GM21723 (cell line): ENCODE data around the gene AATF.

Experiments
- ATAC-seq: cut with Tn5 transposase; IDR thresholded peaks from one replicate; pipeline ENCODE4 v1.9.1; 2021; ENCODE audit warnings: mild to moderate bottlenecking, moderate library complexity; ENCODE audit not compliant: unreplicated experiment

Gene AATF

DNA sequence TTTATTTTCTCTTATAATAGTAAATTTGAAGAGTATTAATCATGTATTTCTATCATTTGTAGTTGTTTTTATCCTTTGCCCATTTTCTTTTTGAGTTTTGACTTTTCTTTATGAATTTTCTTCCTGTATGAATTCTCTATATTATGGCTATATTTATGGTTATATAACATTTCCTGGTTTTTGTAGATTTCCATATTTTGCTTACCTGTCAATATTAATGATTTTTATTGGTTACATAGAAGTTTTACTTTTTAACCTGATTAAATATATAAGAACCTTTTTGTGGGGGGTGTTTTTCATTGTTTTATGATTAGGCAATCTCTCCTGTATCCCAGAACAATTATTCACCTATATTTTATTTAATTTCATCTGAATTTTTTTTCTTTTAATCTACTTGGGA is 93.2 kb downstream of the AATF start:
- no peak for ATAC-seq

DNA sequence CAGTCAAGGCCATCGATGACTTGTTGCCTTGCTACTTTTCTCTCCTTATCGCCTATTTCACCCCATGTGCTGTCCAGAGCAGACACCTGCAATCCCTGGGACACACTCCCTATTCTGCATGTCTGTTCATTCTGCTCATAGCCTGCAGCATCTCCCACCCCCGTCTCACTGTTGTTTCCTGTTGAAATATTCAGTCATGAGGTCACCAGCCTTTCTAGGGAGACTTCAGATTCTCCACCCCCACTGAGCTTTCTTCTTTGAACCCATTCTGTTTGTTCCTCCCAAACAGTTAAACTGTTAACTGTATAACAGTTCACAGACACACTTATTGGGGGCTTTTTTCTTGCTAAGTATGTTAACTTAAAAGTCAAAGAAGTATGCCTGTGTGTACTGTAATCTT is 94.4 kb downstream of the AATF start:
- no peak for ATAC-seq

GRCh38 chr17:37045351-37045922 is 96.7 kb downstream of the AATF start:
- ATAC-seq: no peak

DNA sequence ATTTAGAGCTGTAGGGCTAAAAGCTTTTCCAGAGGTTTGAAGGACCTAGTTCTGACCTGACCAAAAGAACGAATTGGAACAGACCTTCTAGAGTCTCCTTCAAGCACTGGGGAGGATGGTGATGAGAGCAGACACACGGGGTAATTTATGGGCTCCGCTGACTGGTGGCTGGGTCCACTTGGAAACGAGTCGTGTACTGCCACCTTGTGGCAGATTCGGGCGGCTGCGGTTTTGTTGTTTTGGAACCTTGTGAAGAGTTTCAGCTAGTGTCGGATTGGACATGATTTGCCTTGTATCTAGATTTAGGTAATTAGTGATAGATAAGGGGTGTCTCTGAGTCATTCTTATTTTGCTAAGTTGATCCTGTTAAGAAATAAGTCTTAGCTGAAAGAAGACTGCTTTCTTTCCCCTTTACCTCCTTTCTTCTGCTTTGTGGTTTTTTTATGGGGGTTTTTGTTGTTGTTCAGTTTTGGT is 98.9 kb downstream of the AATF start:
- no peak for ATAC-seq

DNA sequence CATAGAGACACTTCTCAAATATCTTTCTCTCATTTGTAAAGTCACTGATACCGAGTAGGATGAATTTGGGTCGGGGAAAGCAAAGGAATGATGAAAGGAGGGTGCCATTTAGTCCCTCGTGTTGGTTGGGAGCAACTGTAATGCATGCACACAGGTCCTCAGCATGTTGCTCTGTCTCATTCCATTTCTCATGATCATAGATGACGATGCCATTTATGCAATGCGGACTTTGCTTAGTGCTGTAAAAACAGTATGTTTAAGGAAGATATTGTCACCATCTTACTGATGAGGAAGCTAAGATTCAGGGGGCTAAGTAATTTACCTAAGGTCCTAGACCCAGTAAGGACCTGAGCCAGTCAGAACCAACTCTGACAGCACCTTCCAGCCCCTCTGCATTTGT is 100.1 kb downstream of the AATF start:
- no peak for ATAC-seq

- ATAC-seq: no peak
These were observed 102.2 kb downstream of the AATF start for GRCh38 chr17:37050920-37051319.

GRCh38 chr17:37051381-37051780 is 102.6 kb downstream of the AATF start:
- no peak for ATAC-seq

DNA sequence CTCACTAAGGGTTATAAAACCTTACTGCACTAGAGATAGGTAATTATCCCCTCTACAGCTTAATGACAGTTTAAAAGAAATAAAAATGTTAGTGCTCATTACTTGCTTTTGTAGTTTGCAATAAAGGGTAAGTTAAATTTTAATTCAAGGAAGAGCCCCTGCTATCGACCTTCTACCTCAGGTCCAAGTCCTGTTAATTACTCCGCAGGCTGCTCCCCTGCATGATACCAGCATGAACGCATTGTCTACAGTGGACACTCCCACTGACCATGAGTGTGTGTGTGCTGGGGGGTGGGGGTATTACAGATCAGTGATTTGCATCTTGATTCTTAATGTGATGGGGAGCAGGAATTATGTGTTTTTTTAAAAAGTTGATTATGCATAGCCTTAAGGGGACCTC is 103.1 kb downstream of the AATF start:
- ATAC-seq: no peak

DNA sequence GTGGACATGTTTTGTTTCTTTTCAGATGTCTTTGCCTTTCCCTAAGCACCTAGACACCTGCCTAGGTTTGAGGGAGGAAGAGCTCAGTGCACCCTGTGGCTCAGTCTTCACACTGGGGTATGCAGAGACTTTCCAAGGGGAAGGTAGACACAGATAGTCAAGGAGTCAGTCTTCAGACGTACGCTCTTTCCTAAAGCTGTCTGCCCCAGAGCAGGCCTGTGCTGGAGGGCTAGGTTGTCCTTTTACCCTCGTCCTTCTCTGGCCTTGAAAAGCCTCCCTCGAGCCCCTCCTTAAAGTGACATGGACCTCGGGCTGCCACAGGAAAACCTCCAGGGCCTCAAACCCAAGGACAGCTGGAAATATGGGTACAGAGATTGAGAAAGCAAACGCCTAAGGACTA is 103.7 kb downstream of the AATF start:
- no peak for ATAC-seq

- ATAC-seq: no peak
These were observed 106.1 kb downstream of the AATF start for GRCh38 chr17:37054894-37055293.

- ATAC-seq: no peak
These were observed 107.9 kb downstream of the AATF start for GRCh38 chr17:37056622-37057021.

GRCh38 chr17:37059493-37059892 is 110.7 kb downstream of the AATF start:
- no peak for ATAC-seq

DNA sequence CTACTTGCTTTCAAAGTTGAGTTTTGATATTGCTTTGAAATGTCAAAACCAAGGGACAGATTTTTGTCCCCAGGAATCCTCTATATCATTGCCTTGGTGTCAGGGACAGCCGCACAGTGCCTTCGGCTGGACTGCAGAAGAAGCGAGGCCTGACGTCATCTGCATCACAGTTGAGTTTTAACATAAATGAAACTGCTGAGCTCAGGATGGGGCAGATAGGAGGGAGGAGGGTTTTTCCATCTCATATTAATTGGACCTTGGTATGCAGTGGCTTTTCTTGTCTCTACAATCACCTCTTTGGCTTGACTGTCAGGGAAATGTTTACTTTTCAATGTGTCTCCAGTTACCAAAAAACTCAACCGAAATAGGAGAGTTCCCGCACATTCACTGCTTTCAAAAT is 111.3 kb downstream of the AATF start:
- no peak for ATAC-seq

GRCh38 chr17:37060928-37061327 is 112.2 kb downstream of the AATF start:
- ATAC-seq: no peak

- ATAC-seq: no peak
These were observed 113.3 kb downstream of the AATF start for GRCh38 chr17:37062021-37062420.

DNA sequence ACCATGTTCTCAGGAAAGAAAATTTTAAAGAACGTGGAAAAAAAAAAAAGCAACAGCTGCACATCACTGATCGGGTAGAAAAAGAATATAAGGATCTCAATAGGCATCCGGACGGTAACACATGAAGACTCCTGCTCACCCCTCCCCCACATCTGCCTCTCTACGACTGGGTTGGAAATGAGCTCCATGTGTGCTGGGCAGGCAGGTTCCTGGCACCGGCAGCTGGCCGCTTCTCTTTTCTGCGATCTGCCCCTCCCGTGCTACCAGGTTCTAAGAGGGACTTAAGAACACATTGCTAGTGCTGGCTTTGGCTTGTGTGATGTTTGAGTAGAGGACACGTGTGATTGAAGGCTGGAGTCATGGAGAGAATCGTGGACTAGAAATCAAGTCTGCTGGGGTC is 115.5 kb downstream of the AATF start:
- no peak for ATAC-seq

DNA sequence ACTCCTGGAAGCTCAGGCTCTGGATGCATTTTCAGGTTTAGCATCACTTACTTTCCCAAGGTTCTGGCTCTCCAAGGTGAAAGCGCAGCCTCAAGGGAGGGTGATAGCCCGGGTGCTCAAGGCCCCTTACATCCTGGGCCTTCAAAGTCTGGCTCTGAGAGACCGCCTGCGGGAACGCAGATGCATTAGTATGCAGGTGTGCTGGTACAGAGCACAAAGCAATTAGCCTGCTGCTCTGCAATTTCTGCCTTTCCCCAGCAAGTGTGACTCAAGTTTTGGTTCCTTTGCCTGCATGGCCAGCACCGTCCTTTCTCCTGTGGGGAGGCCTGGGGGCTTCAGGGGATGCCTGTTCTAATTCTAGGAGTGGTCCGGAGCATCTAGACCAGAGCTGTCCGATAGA is 116.2 kb downstream of the AATF start:
- ATAC-seq: no peak

DNA sequence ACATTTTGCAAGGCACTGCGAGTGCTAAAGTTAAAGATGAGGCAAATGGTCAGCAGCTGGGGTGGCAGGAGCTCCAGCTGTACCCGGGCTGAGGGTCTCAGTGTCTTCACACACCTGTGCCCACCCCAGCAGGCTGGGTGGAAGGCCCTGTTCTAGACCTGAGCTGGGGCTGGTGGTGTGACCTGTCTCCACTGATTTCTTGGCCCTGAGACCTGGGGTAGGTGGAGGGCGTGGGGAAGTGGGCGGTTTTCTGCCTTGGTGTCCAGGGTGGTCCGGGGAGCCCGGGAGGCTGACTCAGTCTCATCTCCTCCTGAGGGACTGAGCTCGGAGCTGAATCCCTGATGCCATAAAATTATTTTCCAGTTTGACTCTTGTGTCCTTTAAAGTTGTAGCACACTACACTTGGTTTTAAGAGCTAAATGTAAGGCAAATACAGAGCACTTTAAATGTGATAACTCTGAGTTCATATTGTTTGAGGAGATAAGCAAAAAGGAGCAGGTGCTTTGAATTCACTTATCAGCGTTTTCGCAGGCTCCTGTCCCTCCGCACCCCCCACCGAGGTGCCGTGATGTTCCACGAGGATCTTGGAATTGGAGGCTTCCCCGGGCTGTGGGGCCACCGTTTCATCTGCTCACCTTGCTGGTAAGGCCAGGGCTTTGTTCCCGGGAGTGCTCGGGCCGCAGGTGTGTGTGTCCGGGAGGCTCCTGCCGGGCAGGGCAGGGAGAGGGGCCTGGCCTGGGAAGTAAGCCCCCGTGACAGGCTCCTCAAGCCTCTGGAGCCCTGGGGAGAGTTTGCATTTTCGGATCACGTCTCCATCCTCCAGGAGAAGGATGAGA is 117.0 kb downstream of the AATF start:
- ATAC-seq: no peak

DNA sequence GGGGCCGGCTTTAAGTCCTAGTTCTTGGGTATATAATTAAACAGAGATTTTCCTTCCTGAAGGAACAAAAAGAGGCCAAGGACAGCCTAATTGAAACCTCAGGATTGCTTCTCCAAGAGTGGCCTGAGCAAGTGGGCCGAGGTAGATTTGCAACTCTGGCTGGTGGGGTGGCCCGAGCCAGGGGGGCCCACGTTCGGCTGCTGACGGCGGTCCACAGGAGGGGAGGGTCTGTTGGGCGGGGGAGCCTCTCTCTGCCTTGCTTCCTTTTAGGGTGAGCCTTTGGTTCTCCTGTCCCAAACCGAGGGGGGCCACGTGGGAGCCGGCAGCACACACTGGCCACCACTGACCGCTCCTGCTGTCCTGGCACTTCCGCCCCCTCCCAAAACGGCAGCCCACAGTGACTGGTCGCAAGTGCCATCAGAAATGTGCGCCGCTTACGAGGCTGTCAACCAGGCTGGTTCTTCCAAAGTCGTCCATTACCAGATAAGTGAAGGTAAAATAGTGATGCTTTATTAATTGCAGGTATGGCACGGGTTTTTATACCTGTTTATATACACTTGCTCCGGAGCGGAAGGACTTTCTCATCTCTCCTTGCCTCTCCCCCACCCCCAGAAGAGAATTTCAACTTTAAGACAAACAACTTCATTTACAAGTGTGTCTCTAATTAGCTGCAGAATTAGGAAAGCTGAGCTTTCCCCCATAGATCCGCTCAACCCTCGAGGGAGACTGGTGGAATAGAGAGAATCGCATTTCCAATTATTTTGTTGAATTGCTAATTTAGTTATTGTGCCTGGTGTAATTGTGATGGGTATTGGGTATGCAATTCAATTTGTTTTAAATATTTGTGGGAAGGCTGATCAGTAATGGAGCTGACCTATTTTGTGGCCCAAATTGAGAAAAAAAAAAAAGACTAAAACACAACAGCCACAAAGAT is 117.8 kb downstream of the AATF start:
- ATAC-seq: no peak

GRCh38 chr17:37067555-37068111 is 118.9 kb downstream of the AATF start:
- no peak for ATAC-seq

- no peak for ATAC-seq
These were observed 119.5 kb downstream of the AATF start for GRCh38 chr17:37068266-37068665.
